Smooth muscle cell (in vitro differentiated cells): ENCODE measurements around the gene SNX9. TPM values are rescaled to one million over a fixed set of nuclear protein-coding genes. Genes with fewer than 3 reads are reported as not detected.
"Not testable (repeated sequence)": the region's sequence is repeated elsewhere in the genome, so short reads cannot be mapped to it uniquely, and the experiment has no call there.

Experiments
- DNase-seq: peaks from one replicate; lab custom pipeline; 2025; ENCODE audit not compliant: unreplicated experiment; lab: John Stamatoyannopoulos, UW
- H2AFZ ChIP-seq: fragments of 200-600 bp; sonication (generic); 2 replicates; pipeline ENCODE4 v1.6.0; 2016; ENCODE audit warnings: antibody characterized with exemption, low read depth, mild to moderate bottlenecking
- H3F3A ChIP-seq: fragments of 200-600 bp; sonication (generic); 2 replicates; pipeline ENCODE4 v1.6.0; 2017; ENCODE audit warnings: antibody characterized with exemption, low read depth
- H3K27ac ChIP-seq: fragments of 200-600 bp; sonication (generic); 2 replicates; pipeline ENCODE4 v1.5.1; 2016; ENCODE audit warnings: low read depth, mild to moderate bottlenecking
- H3K27me3 ChIP-seq: fragments of 200-600 bp; sonication (generic); 2 replicates; pipeline ENCODE4 v1.6.1; 2016; ENCODE audit warnings: low read depth, mild to moderate bottlenecking
- H3K36me3 ChIP-seq: fragments of 200-600 bp; sonication (generic); 2 replicates; pipeline ENCODE4 v1.5.1; 2016; ENCODE audit warnings: low read depth
- H3K4me1 ChIP-seq: fragments of 200-600 bp; sonication (generic); 2 replicates; pipeline ENCODE4 v1.5.1; 2016; ENCODE audit warnings: low read depth
- H3K4me2 ChIP-seq: fragments of 200-600 bp; sonication (generic); 2 replicates; pipeline ENCODE4 v1.6.0; 2016; ENCODE audit warnings: mild to moderate bottlenecking
- H3K4me3 ChIP-seq: fragments of 200-600 bp; sonication (generic); 2 replicates; pipeline ENCODE4 v1.5.1; 2016; ENCODE audit warnings: mild to moderate bottlenecking
- H3K79me2 ChIP-seq: fragments of 200-600 bp; sonication (generic); 2 replicates; pipeline ENCODE4 v1.6.0; 2016; ENCODE audit warnings: low read depth, mild to moderate bottlenecking
- H3K9ac ChIP-seq: fragments of 200-600 bp; sonication (generic); 2 replicates; pipeline ENCODE4 v1.6.0; 2016; ENCODE audit warnings: low read depth
- H3K9me3 ChIP-seq: fragments of 200-600 bp; sonication (generic); replicated peaks from 2 replicates; pipeline ENCODE4 v1.5.1; 2016; ENCODE audit warnings: low read depth
- H4K20me1 ChIP-seq: fragments of 200-600 bp; sonication (generic); 2 replicates; pipeline ENCODE4 v1.6.0; 2016; ENCODE audit warnings: low read depth
- WGBS: methylation state at CpG from one replicate; pipeline ENCODE4 v1.1.7; 2016; ENCODE audit warnings: low lambda C conversion rate; 5-methylcytosine and 5-hydroxymethylcytosine counted together
- polyA plus RNA-seq: library from polyadenylated mRNA; unstranded; fragments of >200 nt; fragmentation: Nextera tagmentation; extraction: Ambion mirVana; gene quantifications from 2 replicates; pipeline ENCODE4 v1.2.1, GENCODE V29; 2016
- total RNA-seq: library from RNA; depleted of rRNA; stranded (reverse); fragments of >200 nt; gene quantifications from 2 replicates; pipeline ENCODE4 v1.2.3, GENCODE V29; 2014
- TF ChIP-seq, protein P1 (sequence below): fragments of 200-600 bp; sonication (generic); IDR thresholded peaks from 2 replicates; pipeline ENCODE4 v1.5.1; 2017; ENCODE audit warnings: borderline replicate concordance, mild to moderate bottlenecking, antibody characterized with exemption; ENCODE audit not compliant: insufficient read depth, poor library complexity, severe bottlenecking

Gene SNX9
- total and polyA plus RNA-seq, 2 experiments from 2014 or later: 28.9 to 29.0 TPM

DNA sequence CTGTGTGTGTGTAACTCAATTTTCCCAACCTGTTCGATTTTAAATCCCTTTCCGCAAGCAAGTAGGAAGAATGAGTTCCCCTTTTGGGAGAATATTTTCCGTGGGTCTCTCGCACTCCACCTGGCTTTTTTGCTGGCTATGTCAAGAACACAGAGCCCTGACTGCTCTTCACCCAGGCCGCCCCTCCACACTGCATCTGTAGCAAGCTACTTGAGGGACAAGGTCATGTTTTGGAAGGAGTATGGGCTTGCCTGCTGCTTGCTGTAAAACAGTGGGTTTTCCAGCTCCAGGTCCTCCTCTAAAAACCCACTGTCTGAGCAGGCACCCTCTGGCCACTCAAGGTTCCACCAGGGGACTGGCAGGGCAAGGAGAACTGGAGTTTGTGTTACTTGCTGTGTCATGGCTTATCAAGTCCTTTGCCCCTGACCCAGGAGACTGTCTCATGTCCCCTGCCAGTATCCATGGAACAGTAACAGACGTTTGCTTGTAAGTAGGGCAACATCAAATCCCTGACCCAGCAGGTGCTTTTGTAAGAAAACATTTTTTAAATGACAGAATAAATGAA lies 123.1 kb downstream of the SNX9 start:
- WGBS: 95% methylated on average over 6 of the region's 6 CpGs
- no peaks in the 10 kb centered on the region for H3K9me3 ChIP-seq

DNA sequence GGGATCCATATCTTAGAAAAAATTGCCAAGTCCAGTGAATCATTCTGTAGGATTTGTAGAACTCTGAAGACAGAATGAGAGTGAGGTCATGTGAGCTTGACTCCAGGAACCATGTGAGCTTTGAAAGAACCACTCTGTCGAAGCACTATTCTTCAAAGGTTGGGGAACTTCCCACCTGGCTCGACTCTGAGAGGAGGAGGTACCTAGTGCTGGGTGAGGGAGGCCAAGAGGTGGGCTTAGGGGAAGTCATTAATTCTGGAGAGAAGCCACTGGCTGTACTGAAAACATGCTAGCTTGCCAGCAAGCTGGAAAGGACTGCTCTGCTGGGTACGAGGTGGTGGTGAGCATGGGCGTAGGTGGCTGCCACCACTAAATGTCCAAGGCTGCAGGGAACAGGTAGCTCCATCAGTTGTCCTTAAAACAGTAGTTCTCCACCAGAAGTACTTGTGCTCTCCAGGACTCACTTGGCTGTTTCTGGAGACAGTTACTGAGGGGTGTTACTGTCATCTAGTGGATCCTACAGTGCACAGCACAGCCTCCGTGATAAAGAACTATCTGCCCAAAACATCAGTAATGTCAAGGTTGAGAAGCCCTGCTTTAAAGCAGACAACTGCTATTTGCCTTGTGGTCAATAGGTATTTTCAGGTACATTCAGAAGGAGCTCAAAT lies 124.0 kb downstream of the SNX9 start:
- H3F3A ChIP-seq: no peaks in the 10 kb centered on the region
- 86% methylated on average over 5 of the region's 5 CpGs for WGBS
- H3K27ac ChIP-seq: no peak overlapping the region
- TF ChIP-seq, protein P1, sequence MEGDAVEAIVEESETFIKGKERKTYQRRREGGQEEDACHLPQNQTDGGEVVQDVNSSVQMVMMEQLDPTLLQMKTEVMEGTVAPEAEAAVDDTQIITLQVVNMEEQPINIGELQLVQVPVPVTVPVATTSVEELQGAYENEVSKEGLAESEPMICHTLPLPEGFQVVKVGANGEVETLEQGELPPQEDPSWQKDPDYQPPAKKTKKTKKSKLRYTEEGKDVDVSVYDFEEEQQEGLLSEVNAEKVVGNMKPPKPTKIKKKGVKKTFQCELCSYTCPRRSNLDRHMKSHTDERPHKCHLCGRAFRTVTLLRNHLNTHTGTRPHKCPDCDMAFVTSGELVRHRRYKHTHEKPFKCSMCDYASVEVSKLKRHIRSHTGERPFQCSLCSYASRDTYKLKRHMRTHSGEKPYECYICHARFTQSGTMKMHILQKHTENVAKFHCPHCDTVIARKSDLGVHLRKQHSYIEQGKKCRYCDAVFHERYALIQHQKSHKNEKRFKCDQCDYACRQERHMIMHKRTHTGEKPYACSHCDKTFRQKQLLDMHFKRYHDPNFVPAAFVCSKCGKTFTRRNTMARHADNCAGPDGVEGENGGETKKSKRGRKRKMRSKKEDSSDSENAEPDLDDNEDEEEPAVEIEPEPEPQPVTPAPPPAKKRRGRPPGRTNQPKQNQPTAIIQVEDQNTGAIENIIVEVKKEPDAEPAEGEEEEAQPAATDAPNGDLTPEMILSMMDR: peak; percentile 10
- no peak overlapping the region for H3K4me3 ChIP-seq
- no peaks in the 10 kb centered on the region for H4K20me1 ChIP-seq
- no peak overlapping the region for H3K4me2 ChIP-seq
- no peaks in the 10 kb centered on the region for H3K4me1 ChIP-seq
- no peaks in the 10 kb centered on the region for H3K27me3 ChIP-seq
- no peak for DNase-seq
- H3K9ac ChIP-seq: no peak overlapping the region
- no peaks in the 10 kb centered on the region for H3K79me2 ChIP-seq
- peaks cover 12% of the 10 kb centered on the region for H3K36me3 ChIP-seq
- no peak overlapping the region for H2AFZ ChIP-seq
- H3K9me3 ChIP-seq: no peaks in the 10 kb centered on the region

More for the DNA sequence above, 123.1 kb downstream of the SNX9 start:
- Histone ChIP-seq H3F3A (no peaks in the 10 kb centered on the region), H3K36me3 (peaks cover 20% of the 10 kb centered on the region), H3K4me3 (no peak overlapping the region), H3K27ac (no peak overlapping the region), H3K27me3 (no peaks in the 10 kb centered on the region), H2AFZ (no peak overlapping the region), H3K79me2 (no peaks in the 10 kb centered on the region), H3K9ac (no peak overlapping the region), H3K4me1 (no peaks in the 10 kb centered on the region), H4K20me1 (no peaks in the 10 kb centered on the region), H3K4me2 (no peak overlapping the region)
- DNase-seq: no peak
- TF ChIP-seq, protein P1: no peak

DNA sequence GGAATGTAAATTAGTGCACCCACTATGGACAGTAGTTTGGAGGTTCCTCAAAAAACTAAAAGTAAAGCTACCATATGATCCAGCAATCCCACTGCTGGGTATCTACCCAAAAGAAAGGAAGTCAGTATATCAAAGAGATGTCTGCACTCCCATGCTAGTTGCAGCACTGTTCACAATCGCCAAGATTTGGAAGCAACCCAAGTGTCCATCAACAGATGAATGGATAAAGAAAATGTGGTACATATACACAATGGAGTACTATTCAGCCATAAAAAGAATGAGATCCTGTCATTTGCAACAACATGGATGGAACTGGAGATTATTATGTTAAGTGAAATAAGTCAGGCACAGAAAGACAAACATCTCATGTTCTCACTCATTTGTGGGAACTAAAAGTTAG lies 127.9 kb downstream of the SNX9 start:
- H3K27ac ChIP-seq, H3K36me3 ChIP-seq, H3K27me3 ChIP-seq, H3K4me3 ChIP-seq, H2AFZ ChIP-seq, DNase-seq, H4K20me1 ChIP-seq, H3F3A ChIP-seq, H3K79me2 ChIP-seq, H3K4me2 ChIP-seq, H3K9me3 ChIP-seq, H3K9ac ChIP-seq, H3K4me1 ChIP-seq: not testable (repeated sequence)
- WGBS: 96% methylated on average over 1 of the region's 1 CpG

DNA sequence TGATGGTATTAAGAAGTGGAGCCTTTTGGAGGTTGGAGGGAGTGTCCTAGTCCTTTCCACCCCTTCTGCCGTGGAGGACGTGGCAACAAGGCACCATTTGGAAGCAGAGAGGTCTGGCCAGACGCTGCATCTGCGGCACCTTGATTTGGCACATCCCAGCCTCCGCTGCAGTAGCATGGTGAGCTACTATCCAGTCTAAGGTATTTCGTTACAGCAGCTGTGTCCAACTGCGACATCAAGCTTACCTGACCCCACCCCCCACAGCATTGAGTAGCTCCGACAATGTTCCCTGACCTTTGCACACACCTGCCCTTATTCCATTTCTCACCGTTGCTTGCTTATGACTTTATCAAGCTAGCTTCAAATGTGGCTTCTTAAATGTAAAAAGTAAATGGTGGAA lies 128.8 kb downstream of the SNX9 start:
- no peak overlapping the region for H3K9ac ChIP-seq
- H3K27ac ChIP-seq: no peak overlapping the region
- H3F3A ChIP-seq: no peaks in the 10 kb centered on the region
- no peaks in the 10 kb centered on the region for H3K36me3 ChIP-seq
- H3K9me3 ChIP-seq: no peaks in the 10 kb centered on the region
- WGBS: 90% methylated on average over 9 of the region's 9 CpGs
- no peak overlapping the region for H2AFZ ChIP-seq
- DNase-seq: no peak
- H4K20me1 ChIP-seq: no peaks in the 10 kb centered on the region
- H3K4me3 ChIP-seq: no peak overlapping the region
- H3K4me1 ChIP-seq: no peaks in the 10 kb centered on the region
- TF ChIP-seq, protein P1: no peak
- H3K27me3 ChIP-seq: no peaks in the 10 kb centered on the region
- H3K4me2 ChIP-seq: no peak overlapping the region
- H3K79me2 ChIP-seq: no peaks in the 10 kb centered on the region
